Measurements from ENCODE around the gene SPOCK3.
"Not testable (repeated sequence)": the region's sequence is repeated elsewhere in the genome, so short reads cannot be mapped to it uniquely, and the experiment has no call there.

The SPOCK3 gene

DNA sequence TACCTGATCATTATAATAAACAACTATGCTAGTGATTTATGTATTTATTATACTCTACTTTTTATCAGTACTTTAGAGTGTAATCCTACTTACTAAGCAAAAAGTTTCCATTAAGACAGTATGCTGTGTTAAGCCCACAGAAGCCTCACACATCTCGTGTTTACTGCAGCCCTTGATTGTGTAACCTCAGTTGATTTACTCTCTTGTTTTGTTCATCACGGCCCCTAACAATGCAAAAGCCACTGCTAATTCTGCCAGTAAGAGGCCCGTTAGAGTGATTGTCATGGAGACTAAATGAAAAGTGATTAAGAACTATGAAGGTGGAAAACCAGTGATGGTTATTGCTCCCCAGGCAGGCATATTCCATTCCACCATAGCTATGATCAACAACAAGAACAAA lies 436.2 kb downstream of the SPOCK3 start:
- no peak for DNase-seq

DNA sequence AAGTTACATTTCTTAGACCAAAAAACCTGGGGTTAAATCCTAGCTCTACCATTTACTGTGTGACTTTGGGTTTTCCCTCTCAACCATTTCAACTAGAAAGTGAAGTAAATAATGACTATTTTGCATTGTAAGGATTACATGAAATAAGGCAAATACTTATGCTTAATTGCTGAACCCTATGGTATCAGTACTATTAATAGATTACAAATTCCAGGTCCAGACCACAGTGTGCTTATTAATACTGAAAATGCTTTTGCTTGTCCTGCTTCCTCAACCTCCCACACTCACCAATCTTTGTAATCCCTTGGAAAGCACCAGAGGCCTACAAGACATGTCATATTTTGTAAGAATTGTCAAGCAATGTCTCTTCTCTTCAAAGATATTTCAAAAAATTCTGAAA lies 456.5 kb downstream of the SPOCK3 start:
- DNase-seq, result no peak

DNA sequence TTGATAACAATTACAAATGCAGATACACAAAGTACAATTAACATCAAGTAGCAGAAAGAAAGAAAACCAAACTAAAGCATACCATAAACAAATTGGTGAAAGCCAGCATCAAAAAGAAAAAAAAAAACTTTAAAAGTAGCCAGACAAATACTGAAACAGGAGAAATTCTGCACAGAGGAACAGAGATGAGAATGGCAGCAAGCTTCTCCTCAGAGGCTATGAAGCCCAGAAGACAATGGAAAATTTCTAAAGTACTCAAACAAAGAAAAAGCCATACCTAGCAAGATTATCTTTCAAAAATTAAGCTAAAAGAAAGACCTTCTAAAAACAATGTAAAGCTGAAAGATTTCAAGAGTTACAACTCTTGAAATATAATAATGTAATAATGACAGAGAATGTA lies 471.3 kb downstream of the SPOCK3 start:
- DNase-seq, result no peak

DNA sequence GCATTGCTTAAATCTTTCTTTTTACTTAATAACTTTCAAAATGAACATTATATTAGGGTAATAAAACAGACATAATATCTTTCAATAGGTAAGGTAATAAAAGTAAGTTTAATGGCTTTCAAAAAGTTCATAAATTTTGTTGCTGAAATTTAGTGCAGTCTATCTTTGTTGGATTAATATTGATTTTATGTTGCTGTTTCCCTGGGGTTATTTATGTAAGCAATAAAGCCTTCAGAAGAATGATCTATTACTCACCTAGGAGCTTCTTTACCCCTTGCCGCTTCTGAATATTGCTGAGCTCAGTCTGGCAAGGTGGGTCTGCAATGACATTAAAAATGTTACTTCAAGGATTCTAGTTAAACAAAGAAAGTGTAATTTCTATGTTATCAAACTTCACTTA lies 492.6 kb downstream of the SPOCK3 start:
- no peak for DNase-seq

DNA sequence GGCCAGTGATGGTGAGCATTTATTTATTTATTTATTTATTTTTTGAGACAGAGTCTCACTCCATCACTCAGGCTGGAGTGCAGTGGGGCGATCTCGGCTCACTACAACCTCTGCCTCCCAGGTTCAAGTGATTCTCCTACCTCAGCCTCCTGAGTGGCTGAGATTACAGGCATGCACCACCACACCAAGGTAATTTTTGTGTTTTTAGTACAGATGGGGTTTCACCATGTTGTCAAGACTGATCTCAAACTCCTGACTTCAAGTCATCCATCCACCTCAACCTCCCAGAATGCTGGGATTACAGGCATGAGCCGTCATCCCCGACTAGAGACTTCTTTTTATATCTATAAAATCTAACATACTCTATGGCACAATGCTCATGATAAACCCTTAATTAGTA lies 495.1 kb downstream of the SPOCK3 start:
- not testable (repeated sequence) for DNase-seq

- DNase-seq, result no peak
Observed at GRCh38 chr4:166737430-166737829, 496.9 kb downstream of the SPOCK3 start.

DNA sequence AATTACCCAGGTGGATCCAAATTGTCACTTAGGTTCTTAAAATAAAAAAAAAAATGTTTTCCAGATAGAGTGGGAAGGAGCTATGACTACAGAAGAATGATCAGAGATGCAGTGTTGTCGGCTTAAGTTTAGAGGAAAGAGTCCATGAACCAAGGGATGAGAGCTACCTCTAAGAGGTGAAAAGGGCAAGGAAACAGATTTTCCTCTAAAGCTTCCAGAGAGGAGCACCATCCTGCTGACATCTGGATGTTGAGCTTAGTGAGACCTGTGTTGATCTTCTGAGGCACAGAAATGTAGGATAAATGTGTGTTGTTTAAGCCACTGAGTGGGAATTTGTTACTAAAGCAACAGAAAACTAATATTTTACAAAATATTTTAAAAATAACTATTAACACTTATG lies 498.7 kb downstream of the SPOCK3 start:
- DNase-seq, result no peak

- DNase-seq, result no peak
Observed at GRCh38 chr4:166734797-166735196, 499.5 kb downstream of the SPOCK3 start.

GRCh38 chr4:166733686-166734085 lies 500.6 kb downstream of the SPOCK3 start:
- no peak for DNase-seq

DNA sequence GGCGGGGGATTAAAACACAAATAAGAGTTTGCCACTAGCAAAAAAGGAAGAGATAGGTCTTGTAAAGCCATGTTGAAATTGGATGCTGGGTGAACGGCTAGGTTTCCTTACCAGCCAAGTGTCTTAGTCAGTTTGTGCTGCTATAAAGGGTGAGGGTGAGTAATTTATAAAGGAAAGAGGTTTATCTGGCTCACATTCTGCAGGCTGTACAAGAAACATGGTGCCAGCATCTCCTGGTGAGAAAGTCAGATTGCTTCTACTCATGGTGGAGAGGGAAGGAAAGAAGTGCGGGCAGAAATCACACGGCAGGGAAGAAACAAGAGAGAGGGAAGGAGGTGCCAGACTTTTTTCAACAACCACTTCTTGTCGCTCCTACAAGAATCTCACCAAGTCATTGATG lies 507.5 kb downstream of the SPOCK3 start:
- DNase-seq, result no peak

DNA sequence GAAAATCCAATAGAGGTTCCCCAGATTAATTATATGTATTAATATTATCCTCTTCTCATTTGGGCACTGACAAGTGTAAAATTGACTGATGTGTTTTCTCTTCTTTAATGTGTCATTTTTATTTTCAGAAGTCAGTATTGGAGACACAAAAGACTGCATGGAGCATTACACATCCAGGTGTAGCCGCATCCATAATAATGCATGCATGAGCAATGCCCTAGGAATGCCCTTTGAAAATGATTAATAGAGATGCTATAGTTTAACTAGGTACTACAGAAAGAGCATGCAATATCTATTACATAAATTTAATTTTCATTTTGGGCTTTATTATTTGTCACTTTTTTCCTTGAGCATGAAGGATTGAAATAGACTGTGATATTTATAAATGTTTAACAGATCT lies 509.9 kb downstream of the SPOCK3 start:
- no peak for DNase-seq

- DNase-seq, result no peak
Observed at GRCh38 chr4:166723532-166724140, 510.7 kb downstream of the SPOCK3 start.

- DNase-seq, result not testable (repeated sequence)
Observed at GRCh38 chr4:166715748-166716713, 518.3 kb downstream of the SPOCK3 start.

- no peak for DNase-seq
Observed at GRCh38 chr4:166700592-166700991, 533.7 kb downstream of the SPOCK3 start.

DNA sequence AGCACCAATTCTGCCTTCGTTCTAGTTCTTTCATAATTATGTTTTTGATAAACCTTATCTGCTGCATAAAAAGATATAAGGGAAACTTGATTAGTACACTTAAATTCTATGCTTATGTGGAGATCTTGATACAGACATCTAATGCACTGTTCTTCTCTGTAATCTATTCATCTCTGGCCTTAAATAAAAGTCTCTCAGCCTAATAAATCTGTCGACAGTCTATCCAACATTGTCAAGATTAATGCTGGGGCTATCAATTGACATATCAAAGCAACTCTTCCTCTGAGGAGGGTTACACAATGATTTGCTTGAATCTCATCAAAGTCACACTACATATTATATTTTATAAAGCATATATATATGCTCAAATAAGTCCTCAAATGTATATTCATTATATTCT lies 545.5 kb downstream of the SPOCK3 start:
- no peak for DNase-seq

GRCh38 chr4:166687828-166688227 lies 546.5 kb downstream of the SPOCK3 start:
- no peak for DNase-seq

Measured in CD4-positive, alpha-beta T cell treated with Interleukin-6 for 4 hours (primary cell).